ENCODE results near the gene WDHD1.

DNA sequence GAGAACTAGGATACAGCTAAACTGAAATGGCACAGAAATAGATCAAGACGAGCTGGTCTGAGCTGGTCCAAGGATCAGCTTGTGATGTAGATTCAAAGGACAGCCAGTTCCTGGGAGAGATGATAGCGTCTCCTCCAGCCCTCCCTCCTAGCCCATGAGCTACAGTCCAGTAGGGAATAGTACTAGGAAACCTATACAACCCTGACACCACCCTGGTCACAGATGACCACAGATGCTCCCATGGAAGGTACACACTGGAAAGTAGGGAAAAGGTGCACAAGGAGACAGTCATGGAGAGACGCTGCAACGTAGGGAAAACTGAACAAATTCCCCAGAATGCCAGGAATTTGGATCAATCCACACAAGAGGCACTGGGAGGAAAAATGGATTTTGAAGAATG lies 131.2 kb downstream of the WDHD1 start:
- TF ChIP-seq CTCF (IDR thresholded peaks at IDR 0.05) (no peak), POLR2A (IDR thresholded peaks at IDR 0.05) (no peak), POLR2AphosphoS5 (IDR thresholded peaks at IDR 0.05) (no peak), EP300 (IDR thresholded peaks at IDR 0.05) (no peak)
